Measurements from ENCODE around the gene KIF25. TPM values are rescaled to one million over a fixed set of nuclear protein-coding genes. Genes with fewer than 3 reads are reported as not detected.

Gene KIF25
- total RNA-seq, 1 experiment from 2014 or later, result 0.28 TPM

- no peaks in the 10 kb centered on the region for H3K36me3 Mint-ChIP-seq
- TF ChIP-seq CDX4 (CRISPR knock-in tag; IDR thresholded peaks at IDR 0.05; ENCODE audit: borderline replicate concordance) (no peak), NFATC4 (CRISPR knock-in tag; IDR thresholded peaks at IDR 0.05) (no peak), ZNF232 (CRISPR knock-in tag; IDR thresholded peaks at IDR 0.05) (no peak), JAZF1 (CRISPR knock-in tag; IDR thresholded peaks at IDR 0.05) (no peak)
- H3K27ac Mint-ChIP-seq, result no peak overlapping the region
- ATAC-seq (no peak), DNase-seq (ENCODE audit: low spot score) (no peak)
- POLR2A ChIA-PET, result no interaction called here
- H3K4me3 Mint-ChIP-seq, result no peak overlapping the region
- no peaks in the 10 kb centered on the region for H3K27me3 Mint-ChIP-seq (ENCODE audit: low read depth)
- no peaks in the 10 kb centered on the region for H3K4me1 Mint-ChIP-seq
- CTCF ChIA-PET, result interaction anchor here (1.1 to 1.9 kb wide), 2 partner anchors 16 to 77 kb away, joined by 4 to 5 read pairs; no protein-coding TSS in a partner anchor
- no peaks in the 10 kb centered on the region for H3K9me3 Mint-ChIP-seq
Measured at GRCh38 chr6:168055696-168056489, 58.4 kb downstream of the KIF25 start.

GRCh38 chr6:168056892-168057527 lies 59.5 kb downstream of the KIF25 start:
- no peaks in the 10 kb centered on the region for H3K9me3 Mint-ChIP-seq
- DNase-seq (ENCODE audit: low spot score) (no peak), ATAC-seq (no peak)
- ChIA-PET POLR2A (no interaction called here), CTCF (interaction anchor here (1.1 to 1.9 kb wide), 3 partner anchors 15 to 75 kb away, joined by 3 to 5 read pairs (median 4); no protein-coding TSS in a partner anchor)
- no peak overlapping the region for H3K27ac Mint-ChIP-seq
- no peaks in the 10 kb centered on the region for H3K4me1 Mint-ChIP-seq
- no peaks in the 10 kb centered on the region for H3K36me3 Mint-ChIP-seq
- H3K27me3 Mint-ChIP-seq (ENCODE audit: low read depth), result no peaks in the 10 kb centered on the region
- no peak overlapping the region for H3K4me3 Mint-ChIP-seq
- TF ChIP-seq ATF2 (CRISPR knock-in tag; IDR thresholded peaks at IDR 0.05; ENCODE audit: borderline replicate concordance, low read depth) (no peak), FOXJ3 (CRISPR knock-in tag; IDR thresholded peaks at IDR 0.05; ENCODE audit: borderline replicate concordance) (no peak), CREB1 (CRISPR knock-in tag; IDR thresholded peaks at IDR 0.05) (no peak), E2F4 (CRISPR knock-in tag; IDR thresholded peaks at IDR 0.05; ENCODE audit: borderline replicate concordance, low read depth) (no peak), ZNF416 (CRISPR knock-in tag; IDR thresholded peaks at IDR 0.05) (no peak), GTF2I (CRISPR knock-in tag; conservative IDR thresholded peaks at IDR 0.05) (no peak), ZNF121 (CRISPR knock-in tag; IDR thresholded peaks at IDR 0.05) (no peak), ETV6 (CRISPR knock-in tag; IDR thresholded peaks at IDR 0.05) (no peak), CTCF (IDR thresholded peaks at IDR 0.05) (no peak), ZBTB21 (CRISPR knock-in tag; IDR thresholded peaks at IDR 0.05; ENCODE audit: borderline replicate concordance) (no peak), TEAD1 (CRISPR knock-in tag; IDR thresholded peaks at IDR 0.05) (no peak), ZNF425 (CRISPR knock-in tag; conservative IDR thresholded peaks at IDR 0.05) (no peak), FOXP4 (CRISPR knock-in tag; IDR thresholded peaks at IDR 0.05) (no peak), HMGXB4 (CRISPR knock-in tag; IDR thresholded peaks at IDR 0.05) (no peak), MLX (CRISPR knock-in tag; IDR thresholded peaks at IDR 0.05) (no peak), NR3C1 (CRISPR knock-in tag; conservative IDR thresholded peaks at IDR 0.05; ENCODE audit: low read depth) (no peak), EMX1 (CRISPR knock-in tag; IDR thresholded peaks at IDR 0.05) (no peak), KAT7 (CRISPR knock-in tag; IDR thresholded peaks at IDR 0.05; ENCODE audit: borderline replicate concordance) (no peak)

Measured in WTC11 (cell line).